Measurements from ENCODE around the gene FBXW7. TPM values are rescaled to one million over a fixed set of nuclear protein-coding genes. Genes with fewer than 3 reads are reported as not detected.

FBXW7 gene
- polyA plus RNA-seq, 1 donor from 2014 or later, result 55.7 TPM

- Histone ChIP-seq H3K9me2 (ENCODE audit: insufficient read depth, low read length) (no peaks in the 10 kb centered on the region), H3K79me2 (replicated peaks; ENCODE audit: insufficient read depth, low read length) (no peaks in the 10 kb centered on the region), H3K9ac (ENCODE audit: low read length) (no peak overlapping the region), H3F3A (ENCODE audit: insufficient read depth, low read length, poor library complexity, severe bottlenecking) (no peaks in the 10 kb centered on the region), H3K27ac (ENCODE audit: low read length) (no peak overlapping the region), H3K4me2 (ENCODE audit: low read length) (no peak overlapping the region), H3K9me3 (ENCODE audit: low read length) (no peaks in the 10 kb centered on the region), H4K20me1 (ENCODE audit: insufficient read depth) (no peaks in the 10 kb centered on the region), H2AFZ (ENCODE audit: low read depth, low read length) (no peak overlapping the region), H3K27me3 (ENCODE audit: insufficient read depth, low read depth, low read length) (no peaks in the 10 kb centered on the region), H3K36me3 (ENCODE audit: insufficient read depth, low read length) (no peaks in the 10 kb centered on the region), H3K4me3 (ENCODE audit: low read length) (no peak overlapping the region)
- TF ChIP-seq REST (IDR thresholded peaks at IDR 0.05; ENCODE audit: borderline replicate concordance) (no peak), TAF1 (IDR thresholded peaks at IDR 0.05; ENCODE audit: low read depth) (no peak), POLR2AphosphoS5 (IDR thresholded peaks at IDR 0.05) (no peak), SMC3 (conservative IDR thresholded peaks at IDR 0.05; ENCODE audit: poor library complexity) (no peak), EZH2 (IDR thresholded peaks at IDR 0.05; ENCODE audit: borderline replicate concordance, insufficient read depth, low read length, poor library complexity, severe bottlenecking) (no peak), EP300 (conservative IDR thresholded peaks at IDR 0.05; ENCODE audit: poor library complexity, severe bottlenecking) (no peak), RAD21 (conservative IDR thresholded peaks at IDR 0.05) (no peak)
- TF ChIP-seq, protein P1, sequence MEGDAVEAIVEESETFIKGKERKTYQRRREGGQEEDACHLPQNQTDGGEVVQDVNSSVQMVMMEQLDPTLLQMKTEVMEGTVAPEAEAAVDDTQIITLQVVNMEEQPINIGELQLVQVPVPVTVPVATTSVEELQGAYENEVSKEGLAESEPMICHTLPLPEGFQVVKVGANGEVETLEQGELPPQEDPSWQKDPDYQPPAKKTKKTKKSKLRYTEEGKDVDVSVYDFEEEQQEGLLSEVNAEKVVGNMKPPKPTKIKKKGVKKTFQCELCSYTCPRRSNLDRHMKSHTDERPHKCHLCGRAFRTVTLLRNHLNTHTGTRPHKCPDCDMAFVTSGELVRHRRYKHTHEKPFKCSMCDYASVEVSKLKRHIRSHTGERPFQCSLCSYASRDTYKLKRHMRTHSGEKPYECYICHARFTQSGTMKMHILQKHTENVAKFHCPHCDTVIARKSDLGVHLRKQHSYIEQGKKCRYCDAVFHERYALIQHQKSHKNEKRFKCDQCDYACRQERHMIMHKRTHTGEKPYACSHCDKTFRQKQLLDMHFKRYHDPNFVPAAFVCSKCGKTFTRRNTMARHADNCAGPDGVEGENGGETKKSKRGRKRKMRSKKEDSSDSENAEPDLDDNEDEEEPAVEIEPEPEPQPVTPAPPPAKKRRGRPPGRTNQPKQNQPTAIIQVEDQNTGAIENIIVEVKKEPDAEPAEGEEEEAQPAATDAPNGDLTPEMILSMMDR (IDR thresholded peaks at IDR 0.05; ENCODE audit: poor library complexity, severe bottlenecking), result no peak
Observed at GRCh38 chr4:152310257-152310656, 225.6 kb downstream of the FBXW7 start.

- H3K27ac ChIP-seq (ENCODE audit: low read length), result no peak overlapping the region
- H3K9me2 ChIP-seq (ENCODE audit: insufficient read depth, low read length), result no peaks in the 10 kb centered on the region
- no peaks in the 10 kb centered on the region for H3K36me3 ChIP-seq (ENCODE audit: insufficient read depth, low read length)
- no peaks in the 10 kb centered on the region for H4K20me1 ChIP-seq (ENCODE audit: insufficient read depth)
- H3K79me2 ChIP-seq (replicated peaks; ENCODE audit: insufficient read depth, low read length), result no peaks in the 10 kb centered on the region
- H3F3A ChIP-seq (ENCODE audit: insufficient read depth, low read length, poor library complexity, severe bottlenecking), result no peaks in the 10 kb centered on the region
- no peaks in the 10 kb centered on the region for H3K27me3 ChIP-seq (ENCODE audit: insufficient read depth, low read depth, low read length)
- no peak overlapping the region for H2AFZ ChIP-seq (ENCODE audit: low read depth, low read length)
- no peak overlapping the region for H3K4me2 ChIP-seq (ENCODE audit: low read length)
- no peaks in the 10 kb centered on the region for H3K9me3 ChIP-seq (ENCODE audit: low read length)
- no peak overlapping the region for H3K4me3 ChIP-seq (ENCODE audit: low read length)
- TF ChIP-seq, protein P1 (IDR thresholded peaks at IDR 0.05; ENCODE audit: poor library complexity, severe bottlenecking), result no peak
- TF ChIP-seq POLR2AphosphoS5 (IDR thresholded peaks at IDR 0.05) (no peak), EZH2 (IDR thresholded peaks at IDR 0.05; ENCODE audit: borderline replicate concordance, insufficient read depth, low read length, poor library complexity, severe bottlenecking) (no peak), REST (IDR thresholded peaks at IDR 0.05; ENCODE audit: borderline replicate concordance) (no peak), TAF1 (IDR thresholded peaks at IDR 0.05; ENCODE audit: low read depth) (no peak), EP300 (conservative IDR thresholded peaks at IDR 0.05; ENCODE audit: poor library complexity, severe bottlenecking) (no peak), RAD21 (conservative IDR thresholded peaks at IDR 0.05) (no peak), MXI1 (conservative IDR thresholded peaks at IDR 0.05; ENCODE audit: poor library complexity, severe bottlenecking) (no peak), SMC3 (conservative IDR thresholded peaks at IDR 0.05; ENCODE audit: poor library complexity) (no peak)
- H3K9ac ChIP-seq (ENCODE audit: low read length), result no peak overlapping the region
Observed at GRCh38 chr4:152309418-152309817, 226.5 kb downstream of the FBXW7 start.

Measured in neural cell (in vitro differentiated cells).